Sigmoid colon (tissue), 4 donors: Measurements from ENCODE around the gene ATP6V0D1.

ENCODE experiments used
- CTCF ChIP-seq, 4 experiments: fragments of 450-650 bp in 3 of 4; fragments of 200-600 bp in 1 of 4; IDR thresholded peaks; one replicate each; pipeline ENCODE4 v1.5.1; 2016 to 2019; ENCODE audit warnings: antibody characterized with exemption in 4 of 4, mild to moderate bottlenecking in 3 of 4, moderate library complexity in 2 of 4
- EP300 ChIP-seq, 4 donors: sonication (generic); formaldehyde crosslinking; IDR thresholded peaks; one replicate each; pipeline ENCODE4 v1.6.1; 2017; ENCODE audit warnings: antibody characterized with exemption in 4 of 4
- POLR2A ChIP-seq, 2 donors: fragments of 450-650 bp; IDR thresholded peaks; one replicate each; pipeline ENCODE4 v1.6.1; 2016; ENCODE audit warnings: antibody characterized with exemption in 2 of 2, mild to moderate bottlenecking in 2 of 2, moderate library complexity in 2 of 2
- POLR2AphosphoS5 ChIP-seq, 4 donors: sonication (generic); formaldehyde crosslinking; IDR thresholded peaks; one replicate each; pipeline ENCODE4 v1.6.1; 2017; ENCODE audit warnings: antibody characterized with exemption in 4 of 4

GRCh38 chr16:67430977-67431774, 49.8 kb downstream of the ATP6V0D1 start, which contains the start of gene HSD11B2:
- no peak for TF ChIP-seq POLR2A (IDR thresholded peaks at IDR 0.05)
- no peak for TF ChIP-seq CTCF (IDR thresholded peaks at IDR 0.05)
- no peak for TF ChIP-seq POLR2AphosphoS5 (IDR thresholded peaks at IDR 0.05)
- TF ChIP-seq EP300 (IDR thresholded peaks at IDR 0.05), result no peak
